Measurements from ENCODE around the gene CNPY3.

- TF ChIP-seq POLR2AphosphoS5 (IDR thresholded peaks at IDR 0.05; ENCODE audit: low read depth, low read length), result no peak
- TF ChIP-seq POLR2A (IDR thresholded peaks at IDR 0.05; ENCODE audit: low read depth, low read length), result no peak
Observed at GRCh38 chr6:42969431-42969830, 40.2 kb downstream of the CNPY3 start.
